GM19467 (cell line): ENCODE data around the gene SLC35A3.
"Not testable (repeated sequence)": the region's sequence is repeated elsewhere in the genome, so short reads cannot be mapped to it uniquely, and the experiment has no call there.

Source experiments
- ATAC-seq: cut with Tn5 transposase; IDR thresholded peaks from one replicate; pipeline ENCODE4 v1.9.1; 2021; ENCODE audit warnings: mild to moderate bottlenecking, moderate library complexity; ENCODE audit not compliant: unreplicated experiment

Gene SLC35A3

DNA sequence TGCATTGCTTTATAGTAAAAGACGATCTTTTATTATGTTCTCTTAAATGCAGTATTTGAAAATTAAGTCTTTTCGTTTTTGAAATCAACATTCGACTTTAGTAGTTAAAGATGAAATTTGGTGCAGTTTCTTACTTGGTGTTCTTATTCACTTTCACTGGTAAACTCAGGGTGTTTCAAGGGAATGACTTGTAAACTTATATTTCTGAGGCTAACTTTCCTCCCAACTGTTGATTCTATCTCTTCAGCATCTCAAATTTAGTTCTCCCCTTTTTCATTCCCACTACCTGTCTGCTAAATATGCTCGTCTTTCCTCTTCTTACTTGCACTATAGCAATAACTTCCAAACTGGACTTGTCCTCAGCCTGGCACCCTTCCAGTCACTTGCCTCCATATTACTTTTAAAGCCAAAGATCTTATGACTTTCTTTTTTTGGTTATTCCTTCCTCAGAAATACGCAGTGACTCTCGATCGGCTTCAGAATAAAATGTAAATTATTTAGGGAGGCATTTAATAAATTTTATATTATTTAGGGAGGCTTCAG is 988 bp downstream of the SLC35A3 start:
- no peak for ATAC-seq

DNA sequence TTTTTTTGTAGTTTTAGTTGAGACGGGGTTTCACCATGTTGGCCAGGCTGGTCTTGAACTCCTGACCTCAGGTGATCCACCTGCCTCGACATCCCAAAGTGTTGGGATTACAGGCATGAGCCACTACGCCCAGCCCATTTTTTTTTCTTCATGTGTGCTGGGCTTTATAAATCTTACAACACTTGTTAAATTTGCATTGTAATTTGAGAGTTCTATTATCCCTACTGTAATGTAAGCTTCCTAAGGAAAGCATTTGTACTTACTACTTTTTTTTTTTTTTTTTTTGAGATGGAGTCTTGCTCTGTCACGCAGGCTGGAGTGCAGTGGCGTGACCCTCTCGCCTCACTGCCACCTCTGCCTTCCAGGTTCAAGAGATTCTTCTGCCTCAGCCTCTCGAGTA is 2.3 kb downstream of the SLC35A3 start:
- not testable (repeated sequence) for ATAC-seq

DNA sequence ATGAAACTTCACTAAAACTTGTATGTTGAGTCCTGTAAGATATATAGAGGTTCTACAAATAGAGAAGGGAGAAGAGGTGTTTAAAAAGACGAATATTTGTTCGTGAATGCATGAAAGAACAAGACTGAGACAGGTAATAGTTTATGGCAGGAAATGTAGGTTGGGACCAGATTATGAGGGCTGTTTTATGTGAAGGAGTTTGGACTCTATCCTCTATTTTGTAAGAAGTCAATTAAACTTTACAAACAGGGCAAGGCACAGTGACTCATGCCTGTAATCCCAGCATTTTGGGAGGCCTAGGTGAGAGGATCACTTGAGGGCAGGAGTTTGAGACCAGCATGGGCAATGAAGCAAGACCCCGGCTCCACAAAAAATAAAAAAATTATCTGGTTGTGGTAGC is 5.7 kb downstream of the SLC35A3 start:
- ATAC-seq = no peak

DNA sequence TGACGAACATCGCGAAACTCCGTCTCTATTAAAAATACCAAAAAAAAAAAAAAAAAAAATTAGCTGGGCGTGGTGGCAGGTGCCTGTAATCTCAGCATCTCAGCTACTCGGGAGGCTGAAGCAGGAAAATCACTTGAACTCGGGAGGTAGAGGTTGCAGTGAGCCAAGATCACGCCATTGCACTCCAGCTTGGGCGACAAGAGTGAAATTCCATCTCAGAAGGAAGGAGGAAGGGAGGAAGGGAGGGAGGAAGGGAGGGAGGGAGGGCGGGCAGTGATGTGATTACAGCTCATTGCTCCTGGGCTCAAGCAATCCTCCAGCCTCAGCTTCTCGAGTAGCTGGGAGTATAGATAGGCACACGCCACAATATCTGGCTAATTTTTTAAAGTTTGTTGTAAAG is 7.5 kb downstream of the SLC35A3 start:
- ATAC-seq = not testable (repeated sequence)

DNA sequence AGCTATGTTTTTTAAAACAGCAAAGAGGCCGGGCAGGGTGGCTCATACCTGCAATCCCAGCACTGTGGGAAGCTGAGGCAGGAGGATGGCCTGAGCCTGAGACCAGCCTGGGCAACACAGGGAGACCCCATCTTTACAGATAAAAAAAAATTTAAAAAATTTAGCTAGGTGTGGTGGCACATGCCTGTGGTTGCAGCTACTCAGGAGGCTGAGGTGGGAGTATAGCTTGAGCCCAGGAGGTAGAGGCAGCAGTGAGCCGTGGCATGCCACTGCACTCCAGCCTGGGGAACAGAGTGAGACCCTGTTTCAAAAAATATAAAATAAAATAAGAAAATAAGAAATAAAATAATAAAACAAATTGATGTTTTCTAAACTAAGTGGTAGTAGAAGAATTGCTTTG is 8.4 kb downstream of the SLC35A3 start:
- ATAC-seq = no peak

DNA sequence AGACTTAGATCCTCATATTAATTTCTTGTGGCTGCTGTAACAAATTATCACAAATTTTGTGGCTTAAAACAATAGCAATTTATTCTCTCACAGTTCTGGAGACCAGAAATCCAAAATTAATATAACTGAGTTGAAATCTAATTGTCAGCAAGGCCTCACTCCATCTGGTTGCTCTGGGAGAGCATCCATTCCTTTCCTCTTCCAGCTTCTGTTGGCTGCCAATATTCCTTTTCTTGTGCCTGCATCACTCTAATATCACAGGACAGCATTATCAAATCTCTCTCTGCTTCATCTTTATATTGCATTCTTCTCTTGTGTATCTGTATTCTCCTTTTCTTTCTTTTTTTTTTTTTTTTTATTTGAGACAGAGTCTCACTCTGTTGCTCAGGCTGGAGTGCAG is 9.3 kb downstream of the SLC35A3 start:
- ATAC-seq = no peak

DNA sequence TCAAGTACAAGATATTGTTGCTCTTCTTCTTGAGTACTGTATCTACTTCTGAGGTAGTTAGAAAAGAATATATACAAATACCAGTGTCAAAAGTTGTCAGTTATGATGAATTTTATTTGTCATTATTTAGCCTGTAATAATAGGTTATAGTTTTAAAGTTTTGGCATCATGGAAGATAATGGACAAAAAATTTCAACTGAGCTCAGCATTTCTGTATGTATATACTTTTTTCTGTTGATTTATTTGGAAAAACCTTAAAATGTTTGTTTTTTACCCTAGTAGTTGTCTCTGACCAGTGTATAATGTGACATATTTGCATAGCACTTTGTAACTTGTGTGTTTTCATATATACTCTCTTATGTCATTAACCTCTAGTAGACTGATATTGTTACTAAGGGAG is 11.1 kb downstream of the SLC35A3 start:
- no peak for ATAC-seq

DNA sequence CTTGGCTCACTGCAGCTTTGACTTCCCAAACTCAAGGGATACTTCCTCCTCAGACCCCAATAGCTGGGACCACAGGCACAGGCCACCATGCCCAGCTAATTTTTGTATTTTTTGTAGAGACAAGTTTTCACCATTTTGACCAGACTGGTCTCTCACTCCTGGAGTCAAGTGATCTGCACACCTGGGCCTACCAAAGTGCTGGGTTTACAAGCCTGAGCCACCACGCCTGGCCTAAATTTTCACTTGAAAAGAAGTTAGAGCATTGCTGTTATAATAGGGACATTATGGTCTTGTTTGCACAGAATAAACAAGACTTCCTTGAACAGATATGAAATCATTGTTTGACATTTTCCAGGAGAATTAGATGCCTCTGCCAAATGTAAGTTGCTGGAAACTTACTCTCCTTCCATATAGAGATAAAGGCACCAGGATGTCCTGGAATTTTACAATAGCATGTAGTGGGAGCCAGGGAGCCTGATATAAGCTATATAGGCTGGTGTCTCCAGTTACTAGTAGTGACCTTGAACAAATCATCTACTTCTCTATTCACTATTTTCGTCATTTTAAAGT is 16.9 kb downstream of the SLC35A3 start:
- no peak for ATAC-seq

- ATAC-seq = no peak
These were observed 18.5 kb downstream of the SLC35A3 start for GRCh38 chr1:99988210-99988765.

- no peak for ATAC-seq
These were observed 22.4 kb downstream of the SLC35A3 start for GRCh38 chr1:99992044-99992722.

- ATAC-seq = no peak
These were observed 23.1 kb downstream of the SLC35A3 start for GRCh38 chr1:99992760-99993467.

DNA sequence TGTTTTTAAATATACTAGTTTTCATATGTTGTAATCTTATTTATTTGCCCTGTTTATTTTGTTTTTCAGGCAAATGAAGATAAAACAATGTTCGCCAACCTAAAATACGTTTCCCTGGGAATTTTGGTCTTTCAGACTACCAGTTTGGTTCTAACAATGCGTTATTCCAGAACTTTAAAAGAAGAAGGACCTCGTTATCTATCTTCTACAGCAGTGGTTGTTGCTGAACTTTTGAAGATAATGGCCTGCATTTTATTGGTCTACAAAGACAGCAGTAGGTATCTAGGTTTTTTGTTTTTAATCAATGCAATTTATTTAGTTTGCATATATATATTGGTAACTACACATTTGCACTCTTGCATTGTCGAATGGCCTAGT is 23.7 kb downstream of the SLC35A3 start:
- ATAC-seq = no peak

DNA sequence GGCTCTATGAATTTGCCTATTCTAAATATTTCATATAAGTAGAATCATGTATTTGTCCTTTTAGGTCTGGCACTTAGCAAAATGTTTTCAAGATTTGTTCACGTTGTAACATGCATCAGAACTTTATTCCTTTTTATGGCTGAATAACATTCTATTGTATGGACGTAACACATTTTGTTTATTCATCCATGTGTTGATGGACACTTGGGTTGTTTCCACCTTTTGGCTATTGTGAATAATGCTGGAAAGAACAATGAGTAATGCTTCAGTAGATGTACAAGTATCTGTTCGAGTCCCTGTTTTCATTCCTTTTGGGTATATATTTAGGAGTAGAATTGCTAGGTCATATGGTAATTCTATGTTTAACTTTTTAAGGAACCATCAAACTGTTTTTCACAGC is 24.7 kb downstream of the SLC35A3 start:
- no peak for ATAC-seq

DNA sequence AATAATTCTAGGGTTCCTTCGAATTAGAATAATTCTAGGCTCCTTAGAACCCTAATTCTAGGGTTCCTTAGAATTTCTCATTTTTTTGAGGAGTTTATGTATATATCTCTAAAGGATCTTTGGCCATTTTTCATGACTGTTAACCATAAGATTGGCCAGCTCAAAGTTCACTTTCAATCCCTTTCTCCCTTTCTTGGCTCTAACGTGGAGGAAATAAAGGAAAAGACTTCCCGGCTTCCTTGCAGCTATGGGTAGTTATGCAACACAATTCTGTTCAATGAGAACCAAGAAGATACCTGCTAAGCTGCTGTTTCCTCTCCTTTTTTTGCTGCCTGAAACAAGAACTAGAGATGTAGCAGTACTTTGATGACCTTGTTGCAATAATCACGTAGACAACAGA is 27.2 kb downstream of the SLC35A3 start:
- ATAC-seq = no peak

DNA sequence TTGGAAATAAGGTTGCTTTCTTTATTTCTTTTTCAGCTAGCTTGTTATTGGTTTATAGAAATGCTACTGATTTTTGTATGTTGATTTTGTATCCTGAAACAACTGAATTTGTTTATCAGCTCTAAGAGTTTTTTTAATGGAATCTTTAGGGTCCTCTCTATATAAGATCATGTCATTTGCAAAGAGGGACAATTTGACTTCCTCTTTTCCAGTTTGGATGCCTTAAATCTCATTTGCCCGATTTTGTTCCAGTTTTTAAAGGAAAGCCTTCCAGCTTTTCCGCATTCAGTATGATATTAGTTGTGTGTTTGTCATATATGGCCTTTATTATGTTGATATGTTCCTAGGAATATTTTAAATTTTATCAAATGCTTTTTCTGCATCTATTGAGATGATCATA is 31.7 kb downstream of the SLC35A3 start:
- no peak for ATAC-seq

DNA sequence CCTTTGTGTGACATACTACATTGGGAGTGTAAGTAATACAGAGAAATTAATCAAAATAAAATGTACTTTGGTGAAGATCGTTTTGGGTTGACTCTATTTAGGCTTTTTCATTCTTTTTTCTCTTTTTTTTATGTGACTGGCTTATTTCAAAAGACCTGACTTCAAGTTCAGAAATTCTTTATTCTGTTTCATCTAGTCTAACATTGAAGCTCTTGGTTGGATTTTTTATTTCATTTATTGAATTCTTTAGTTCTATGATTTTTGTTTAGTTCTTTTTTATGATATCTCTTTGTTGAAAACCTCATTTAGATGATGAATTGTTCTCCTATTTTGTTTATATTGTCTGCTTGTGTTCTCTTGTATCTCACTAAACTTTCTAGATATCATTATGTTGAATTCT is 35.6 kb downstream of the SLC35A3 start:
- ATAC-seq = no peak

- no peak for ATAC-seq
These were observed 36.9 kb downstream of the SLC35A3 start for GRCh38 chr1:100006688-100007087.

DNA sequence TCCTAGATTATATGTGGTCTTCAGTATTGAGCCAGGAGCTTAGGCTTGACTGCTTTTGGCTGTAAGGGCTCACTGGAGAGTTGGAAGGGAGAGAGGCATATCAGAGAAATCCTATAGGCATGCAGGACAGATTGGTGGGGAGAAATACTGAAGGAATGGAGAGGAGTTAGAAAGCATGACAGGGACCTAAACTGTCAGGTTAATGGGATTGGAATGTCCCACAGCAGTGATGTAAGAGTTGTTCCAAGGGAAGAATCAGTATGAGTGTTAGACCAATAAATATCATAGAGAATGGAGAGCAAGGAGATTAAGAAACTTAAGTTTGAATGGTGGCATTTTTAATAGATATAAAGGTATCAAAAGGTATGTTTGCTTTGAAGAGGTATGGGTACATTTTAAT is 39.7 kb downstream of the SLC35A3 start:
- no peak for ATAC-seq

- no peak for ATAC-seq
These were observed 41.0 kb downstream of the SLC35A3 start for GRCh38 chr1:100010804-100011203.

DNA sequence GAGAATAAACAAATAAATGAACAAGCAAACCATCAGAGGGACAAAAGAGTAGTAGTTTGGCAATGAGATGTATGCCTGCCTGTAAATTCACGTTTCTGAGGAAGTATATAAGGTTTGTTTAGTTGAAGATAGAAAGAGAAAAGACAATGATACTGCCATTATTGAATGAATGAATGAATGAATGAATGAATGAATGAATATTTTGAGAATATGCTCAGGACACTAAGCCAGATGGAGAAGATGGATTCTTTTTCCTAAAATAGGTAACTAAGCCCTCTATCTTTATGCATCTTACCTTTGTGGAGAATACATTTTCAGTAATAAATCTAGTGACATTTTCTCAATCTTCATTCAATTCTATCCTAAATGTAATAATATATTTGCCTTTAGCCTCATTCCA is 49.4 kb downstream of the SLC35A3 start:
- ATAC-seq = no peak

DNA sequence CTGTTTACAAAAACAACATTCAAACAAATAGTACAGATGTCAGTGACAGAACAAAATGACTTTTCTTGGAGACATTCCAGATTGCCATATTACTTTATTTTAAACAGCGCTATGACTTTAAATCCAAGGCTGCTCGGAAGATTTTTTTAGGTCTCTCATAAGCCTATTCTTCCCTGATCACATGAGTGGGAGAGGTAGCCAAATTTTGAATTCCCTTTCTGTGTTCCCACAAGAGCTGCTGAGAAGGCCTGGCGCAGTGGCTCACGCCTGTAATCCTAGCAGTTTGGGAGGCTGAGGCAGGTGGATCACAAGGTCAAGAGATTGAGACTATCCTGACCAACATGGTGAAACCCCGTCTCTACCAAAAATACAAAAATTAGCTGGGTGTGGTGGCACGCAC is 53.7 kb downstream of the SLC35A3 start:
- ATAC-seq = no peak

DNA sequence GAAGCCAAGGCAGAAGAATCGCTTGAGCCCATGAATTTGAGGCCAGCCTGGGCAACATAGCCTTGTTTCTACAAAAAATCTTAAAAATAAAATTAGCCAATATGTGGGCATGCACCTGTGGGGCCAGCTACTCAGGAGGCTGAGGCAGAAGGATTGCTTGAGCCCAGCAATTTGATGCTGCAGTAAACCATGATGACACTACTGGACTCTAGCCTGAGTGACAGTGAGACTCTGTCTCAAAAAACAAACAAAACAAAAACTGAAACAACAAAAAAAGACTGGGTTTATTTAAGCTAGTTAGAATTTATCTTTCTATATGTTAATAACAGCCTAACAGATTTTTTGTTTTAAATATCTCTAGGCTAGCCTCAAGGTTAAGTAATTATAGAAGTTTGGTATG is 57.4 kb downstream of the SLC35A3 start:
- no peak for ATAC-seq
